Common myeloid progenitor, CD34-positive (primary cell): Measurements from ENCODE around the gene PPP1R26.
"Not testable (repeated sequence)": the region's sequence is repeated elsewhere in the genome, so short reads cannot be mapped to it uniquely, and the experiment has no call there.

Experiments used
- CTCF ChIA-PET: fragments of 350-600 bp; sonication (Branson Sonifier 250); formaldehyde crosslinking; loops from one replicate; lab custom pipeline; 2021; ENCODE audit warnings: antibody characterized with exemption; lab: Charles Lee
- POLR2A ChIA-PET: fragments of 350-600 bp; sonication (Branson Sonifier 250); formaldehyde crosslinking; loops from one replicate; lab custom pipeline; 2021; ENCODE audit warnings: antibody characterized with exemption; lab: Charles Lee
- DNase-seq, 3 donors: peaks; one replicate each; pipeline versions ENCODE4 v3.0.0 to v3.0.0-alpha.2; 2013
- H3K27ac ChIP-seq, 2 experiments: 1 replicate in 1 of 2; 2 replicates in 1 of 2; pipeline ENCODE4 v1.7.0; 2013; ENCODE audit warnings: inconsistent platforms in 2 of 2, low read length in 2 of 2, mild to moderate bottlenecking in 2 of 2, low read depth in 1 of 2, moderate library complexity in 1 of 2; ENCODE audit not compliant: severe bottlenecking in 2 of 2, insufficient read depth in 1 of 2, poor library complexity in 1 of 2
- H3K27me3 ChIP-seq, 5 experiments: replicated peaks in 2 of 5; 1 replicate in 3 of 5; 2 replicates in 2 of 5; pipeline versions ENCODE4 v1.6.1 to v1.7.0; 2013; ENCODE audit warnings: low read length in 4 of 5, mild to moderate bottlenecking in 2 of 5, moderate library complexity in 2 of 5, inconsistent platforms in 1 of 5; ENCODE audit not compliant: insufficient read depth in 5 of 5, control insufficient read depth in 4 of 5
- H3K36me3 ChIP-seq, 4 experiments: 1 replicate in 2 of 4; 2 replicates in 2 of 4; pipeline versions ENCODE4 v1.6.1 to v1.7.0; 2013; ENCODE audit warnings: low read length in 3 of 4, control low read depth in 1 of 4, mild to moderate bottlenecking in 1 of 4; ENCODE audit not compliant: control insufficient read depth in 4 of 4, insufficient read depth in 4 of 4
- H3K4me1 ChIP-seq, 4 experiments: 1 replicate in 3 of 4; 2 replicates in 1 of 4; pipeline versions ENCODE4 v1.6.1 to v1.7.1; 2013; ENCODE audit warnings: low read length in 3 of 4, mild to moderate bottlenecking in 3 of 4, control low read depth in 1 of 4, inconsistent platforms in 1 of 4, moderate library complexity in 1 of 4; ENCODE audit not compliant: control insufficient read depth in 4 of 4, insufficient read depth in 4 of 4; ENCODE audit errors: control extremely low read depth in 1 of 4
- H3K4me3 ChIP-seq, 7 experiments: 1 replicate in 4 of 7; 2 replicates in 3 of 7; pipeline versions ENCODE4 v1.5.1 to v1.7.0; 2013; ENCODE audit warnings: mild to moderate bottlenecking in 7 of 7, low read length in 6 of 7, moderate library complexity in 6 of 7, inconsistent platforms in 2 of 7, low read depth in 2 of 7, control low read depth in 1 of 7; ENCODE audit not compliant: insufficient read depth in 4 of 7, control insufficient read depth in 1 of 7; ENCODE audit errors: extremely low read depth in 1 of 7
- H3K9me3 ChIP-seq, 5 experiments: 1 replicate in 4 of 5; 2 replicates in 1 of 5; pipeline versions ENCODE4 v1.6.1 to v1.7.1; 2013; ENCODE audit warnings: low read length in 4 of 5, mild to moderate bottlenecking in 2 of 5, inconsistent platforms in 1 of 5, low read depth in 1 of 5, moderate library complexity in 1 of 5; ENCODE audit not compliant: control insufficient read depth in 4 of 5, insufficient read depth in 2 of 5; ENCODE audit errors: control extremely low read depth in 1 of 5
- WGBS: methylation state at CpG from one replicate; pipeline ENCODE4 v1.1.5; 2013; ENCODE audit not compliant: insufficient coverage; 5-methylcytosine and 5-hydroxymethylcytosine counted together

The PPP1R26 gene

GRCh38 chr9:135526730-135527571 is 47.4 kb downstream of the PPP1R26 start:
- Histone ChIP-seq H3K27ac (no peak overlapping the region), H3K4me3 (no peak overlapping the region), H3K9me3 (peaks cover 0 to 12% (median 0%) of the 10 kb centered on the region in 5 experiments), H3K36me3 (no peaks in the 10 kb centered on the region), H3K27me3 (peaks cover 0 to 2% (median 0%) of the 10 kb centered on the region in 5 experiments), H3K4me1 (no peaks in the 10 kb centered on the region)
- DNase-seq, result no peak
- 80% methylated on average over 30 of the region's 30 CpGs for WGBS
- ChIA-PET CTCF (no interaction called here), POLR2A (interaction anchor here (0.6 kb wide), 1 partner anchor 69 kb away, joined by 3 read pairs; no protein-coding TSS in a partner anchor)

- H3K36me3 ChIP-seq, H3K4me1 ChIP-seq, POLR2A ChIA-PET, H3K27ac ChIP-seq, H3K4me3 ChIP-seq, DNase-seq: not testable (repeated sequence)
- CTCF ChIA-PET, result interaction anchor here (1.0 kb wide), 1 partner anchor 25 kb away, joined by 3 read pairs; no protein-coding TSS in a partner anchor
- WGBS, result 100% methylated on average over 5 of the region's 10 CpGs
- Histone ChIP-seq H3K27me3 (peaks cover 0 to 17% (median 2%) of the 10 kb centered on the region in 5 experiments), H3K9me3 (peaks cover 0 to 12% (median 0%) of the 10 kb centered on the region in 5 experiments)
Observed at GRCh38 chr9:135528842-135529435, 49.4 kb downstream of the PPP1R26 start.

- Histone ChIP-seq H3K4me1 (no peaks in the 10 kb centered on the region), H3K27me3 (peaks cover 0 to 27% (median 2%) of the 10 kb centered on the region in 5 experiments), H3K4me3 (no peak overlapping the region), H3K27ac (no peak overlapping the region), H3K36me3 (no peaks in the 10 kb centered on the region), H3K9me3 (peaks cover 0 to 12% (median 0%) of the 10 kb centered on the region in 5 experiments)
- no peak for DNase-seq
- POLR2A ChIA-PET, result no interaction called here
- CTCF ChIA-PET, result no interaction called here
- 95% methylated on average over 4 of the region's 5 CpGs for WGBS
Observed at GRCh38 chr9:135530146-135530545, 50.6 kb downstream of the PPP1R26 start.

- H3K4me3 ChIP-seq, result no peak overlapping the region
- ChIA-PET POLR2A (no interaction called here), CTCF (no interaction called here)
- peaks cover 0 to 31% (median 2%) of the 10 kb centered on the region in 5 experiments for H3K27me3 ChIP-seq
- no peak overlapping the region for H3K27ac ChIP-seq
- peaks cover 0 to 12% (median 0%) of the 10 kb centered on the region in 5 experiments for H3K9me3 ChIP-seq
- H3K4me1 ChIP-seq, result no peaks in the 10 kb centered on the region
- WGBS, result 97% methylated on average over 9 of the region's 10 CpGs
- DNase-seq, result no peak
- no peaks in the 10 kb centered on the region for H3K36me3 ChIP-seq
Observed at GRCh38 chr9:135531096-135531495, 51.5 kb downstream of the PPP1R26 start.

GRCh38 chr9:135533113-135533512 is 53.5 kb downstream of the PPP1R26 start:
- ChIA-PET CTCF (no interaction called here), POLR2A (no interaction called here)
- peak in 2 of 3 donors; percentile 39 to 42 for DNase-seq
- no peak overlapping the region for H3K4me3 ChIP-seq
- H3K4me1 ChIP-seq, result no peaks in the 10 kb centered on the region
- peaks cover 0 to 12% (median 0%) of the 10 kb centered on the region in 5 experiments for H3K9me3 ChIP-seq
- peaks cover 0 to 39% (median 2%) of the 10 kb centered on the region in 5 experiments for H3K27me3 ChIP-seq
- H3K36me3 ChIP-seq, result no peaks in the 10 kb centered on the region
- 100% methylated on average over 3 of the region's 3 CpGs for WGBS
- H3K27ac ChIP-seq, result no peak overlapping the region

- WGBS, result 90% methylated on average over 12 of the region's 12 CpGs
- H3K4me1 ChIP-seq, result no peaks in the 10 kb centered on the region
- ChIA-PET CTCF (no interaction called here), POLR2A (interaction anchor here (0.6 kb wide), 1 partner anchor 267 kb away, joined by 3 read pairs; no protein-coding TSS in a partner anchor)
- peaks cover 0 to 39% (median 2%) of the 10 kb centered on the region in 5 experiments for H3K27me3 ChIP-seq
- no peak for DNase-seq
- no peaks in the 10 kb centered on the region for H3K36me3 ChIP-seq
- H3K4me3 ChIP-seq, result no peak overlapping the region
- no peak overlapping the region for H3K27ac ChIP-seq
- H3K9me3 ChIP-seq, result peaks cover 0 to 12% (median 0%) of the 10 kb centered on the region in 5 experiments
Observed at GRCh38 chr9:135533674-135534073, 54.1 kb downstream of the PPP1R26 start.
